DND-41 (cell line): ENCODE data around the gene FCSK.

ENCODE experiments used
- EZH2 ChIP-seq: IDR thresholded peaks from 3 replicates; pipeline ENCODE4 v1.6.1; 2012; ENCODE audit warnings: borderline replicate concordance, low read depth, mild to moderate bottlenecking, moderate library complexity, low read length, inconsistent platforms; ENCODE audit not compliant: severe bottlenecking
- TF ChIP-seq, protein P1 (sequence below): IDR thresholded peaks from 2 replicates; pipeline ENCODE4 v1.5.1; 2012; ENCODE audit warnings: borderline replicate concordance, low read length, moderate library complexity, mild to moderate bottlenecking; ENCODE audit not compliant: poor library complexity, severe bottlenecking; ENCODE audit errors: extremely low read depth

DNA sequence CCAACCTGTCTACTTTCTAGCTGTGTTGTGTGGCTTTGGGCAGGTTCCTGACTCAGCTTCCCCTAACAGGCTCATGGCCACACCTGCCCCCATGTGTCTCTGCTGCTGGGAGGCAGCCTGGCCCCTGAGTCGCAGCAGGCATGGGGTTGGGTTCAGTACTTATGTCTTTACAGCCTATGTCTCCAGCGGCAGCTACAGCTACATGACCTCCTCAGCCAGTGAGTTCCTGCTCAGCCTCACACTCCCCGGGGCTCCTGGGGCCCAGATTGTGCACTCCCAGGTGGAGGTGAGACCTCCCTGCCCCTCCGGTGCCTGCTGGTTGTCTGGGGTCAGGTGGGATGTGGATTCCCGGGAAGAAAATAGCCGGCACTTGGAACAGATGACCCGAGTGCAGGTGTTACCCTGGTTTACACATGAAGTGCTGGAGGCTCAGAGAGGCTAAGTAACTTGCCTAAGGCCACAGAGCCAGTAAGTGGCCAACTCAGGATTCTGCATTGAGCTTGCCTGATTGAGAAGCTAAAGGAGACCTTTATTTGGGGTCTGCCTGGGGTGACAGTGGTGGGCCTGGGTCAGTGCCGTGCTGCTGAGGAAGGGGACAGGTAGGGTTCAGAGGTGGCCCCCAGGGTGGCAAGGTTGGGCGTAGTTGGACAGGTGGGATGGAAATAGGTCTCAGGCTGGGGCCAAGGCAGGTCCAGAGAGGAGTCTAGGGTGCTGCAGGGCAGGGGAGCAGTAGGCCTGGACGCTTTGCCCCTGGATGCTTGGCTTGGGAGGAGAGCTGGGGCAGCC lies 15.9 kb downstream of the FCSK start:
- TF ChIP-seq, protein P1, sequence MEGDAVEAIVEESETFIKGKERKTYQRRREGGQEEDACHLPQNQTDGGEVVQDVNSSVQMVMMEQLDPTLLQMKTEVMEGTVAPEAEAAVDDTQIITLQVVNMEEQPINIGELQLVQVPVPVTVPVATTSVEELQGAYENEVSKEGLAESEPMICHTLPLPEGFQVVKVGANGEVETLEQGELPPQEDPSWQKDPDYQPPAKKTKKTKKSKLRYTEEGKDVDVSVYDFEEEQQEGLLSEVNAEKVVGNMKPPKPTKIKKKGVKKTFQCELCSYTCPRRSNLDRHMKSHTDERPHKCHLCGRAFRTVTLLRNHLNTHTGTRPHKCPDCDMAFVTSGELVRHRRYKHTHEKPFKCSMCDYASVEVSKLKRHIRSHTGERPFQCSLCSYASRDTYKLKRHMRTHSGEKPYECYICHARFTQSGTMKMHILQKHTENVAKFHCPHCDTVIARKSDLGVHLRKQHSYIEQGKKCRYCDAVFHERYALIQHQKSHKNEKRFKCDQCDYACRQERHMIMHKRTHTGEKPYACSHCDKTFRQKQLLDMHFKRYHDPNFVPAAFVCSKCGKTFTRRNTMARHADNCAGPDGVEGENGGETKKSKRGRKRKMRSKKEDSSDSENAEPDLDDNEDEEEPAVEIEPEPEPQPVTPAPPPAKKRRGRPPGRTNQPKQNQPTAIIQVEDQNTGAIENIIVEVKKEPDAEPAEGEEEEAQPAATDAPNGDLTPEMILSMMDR, result no peak
- no peak for TF ChIP-seq EZH2
